Measurements from ENCODE around the gene MCUB.
"Not testable (repeated sequence)": the region's sequence is repeated elsewhere in the genome, so short reads cannot be mapped to it uniquely, and the experiment has no call there.

MCUB gene

GRCh38 chr4:109576462-109576861, 16.4 kb downstream of the MCUB start:
- Histone ChIP-seq H3K36me3 (ENCODE audit: control insufficient read depth, insufficient read depth, low read length) (no peaks in the 10 kb centered on the region), H3K4me3 (ENCODE audit: insufficient read depth, low read depth, low read length) (no peak overlapping the region), H3K27ac (ENCODE audit: insufficient read depth, low read depth, low read length, poor library complexity, severe bottlenecking) (no peak overlapping the region), H3K9me3 (ENCODE audit: control insufficient read depth, low read length) (no peaks in the 10 kb centered on the region), H3K27me3 (ENCODE audit: control insufficient read depth, insufficient read depth, low read length, poor library complexity, severe bottlenecking) (no peaks in the 10 kb centered on the region), H3K4me1 (ENCODE audit: control insufficient read depth, insufficient read depth, low read length) (no peaks in the 10 kb centered on the region)
- 96 to 99% methylated on average over 2 of the region's 2 CpGs for whole genome bisulfite sequencing, 2 experiments

DNA sequence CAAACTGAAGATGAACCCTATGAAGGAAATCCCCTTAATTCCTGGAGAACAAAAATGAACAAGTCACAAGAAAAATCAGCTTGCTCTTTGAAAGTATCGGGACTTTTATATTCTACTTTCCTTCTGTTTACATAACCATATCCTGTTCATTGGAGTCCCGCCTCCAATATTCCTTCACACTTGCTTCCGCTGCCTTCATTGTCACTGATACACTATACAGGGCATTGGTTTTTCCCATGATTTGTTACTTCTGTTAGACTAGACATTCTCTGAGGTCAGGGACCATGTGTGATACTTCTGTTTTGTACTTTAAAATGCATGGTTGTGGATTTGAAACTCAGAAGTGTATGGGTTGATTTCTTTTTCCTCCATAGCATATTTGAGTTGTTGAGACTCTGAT, 18.8 kb downstream of the MCUB start:
- Histone ChIP-seq H3K4me1 (ENCODE audit: control insufficient read depth, insufficient read depth, low read length) (no peaks in the 10 kb centered on the region), H3K36me3 (ENCODE audit: control insufficient read depth, insufficient read depth, low read length) (no peaks in the 10 kb centered on the region), H3K4me3 (ENCODE audit: insufficient read depth, low read depth, low read length) (no peak overlapping the region), H3K27ac (ENCODE audit: insufficient read depth, low read depth, low read length, poor library complexity, severe bottlenecking) (no peak overlapping the region), H3K27me3 (ENCODE audit: control insufficient read depth, insufficient read depth, low read length, poor library complexity, severe bottlenecking) (no peaks in the 10 kb centered on the region), H3K9me3 (ENCODE audit: control insufficient read depth, low read length) (no peaks in the 10 kb centered on the region)
- 92 to 97% methylated on average over 3 of the region's 3 CpGs for WGBS, 2 experiments

DNA sequence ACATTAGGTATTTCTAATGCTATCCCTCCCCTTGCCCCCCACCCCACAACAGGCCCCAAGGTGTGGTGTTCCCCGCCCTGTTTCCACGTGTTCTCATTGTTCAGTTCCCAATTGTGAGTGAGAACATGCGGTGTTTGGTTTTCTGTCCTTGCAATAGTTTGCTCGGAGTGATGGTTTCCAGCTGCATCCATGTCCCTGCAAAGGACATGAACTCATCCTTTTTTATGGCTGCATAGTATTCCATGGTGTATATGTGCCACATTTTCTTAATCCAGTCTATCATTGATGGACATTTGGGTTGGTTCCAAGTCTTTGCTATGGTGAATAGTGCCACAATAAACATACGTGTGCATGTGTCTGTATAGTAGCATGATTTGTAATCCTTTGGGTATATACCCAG, 20.0 kb downstream of the MCUB start:
- H3K27ac ChIP-seq (ENCODE audit: insufficient read depth, low read depth, low read length, poor library complexity, severe bottlenecking); H3K4me1 ChIP-seq (ENCODE audit: control insufficient read depth, insufficient read depth, low read length); H3K4me3 ChIP-seq (ENCODE audit: insufficient read depth, low read depth, low read length); H3K9me3 ChIP-seq (ENCODE audit: control insufficient read depth, low read length); H3K27me3 ChIP-seq (ENCODE audit: control insufficient read depth, insufficient read depth, low read length, poor library complexity, severe bottlenecking); H3K36me3 ChIP-seq (ENCODE audit: control insufficient read depth, insufficient read depth, low read length): not testable (repeated sequence)
- WGBS, 2 experiments: 98% methylated on average over 5 of the region's 5 CpGs

DNA sequence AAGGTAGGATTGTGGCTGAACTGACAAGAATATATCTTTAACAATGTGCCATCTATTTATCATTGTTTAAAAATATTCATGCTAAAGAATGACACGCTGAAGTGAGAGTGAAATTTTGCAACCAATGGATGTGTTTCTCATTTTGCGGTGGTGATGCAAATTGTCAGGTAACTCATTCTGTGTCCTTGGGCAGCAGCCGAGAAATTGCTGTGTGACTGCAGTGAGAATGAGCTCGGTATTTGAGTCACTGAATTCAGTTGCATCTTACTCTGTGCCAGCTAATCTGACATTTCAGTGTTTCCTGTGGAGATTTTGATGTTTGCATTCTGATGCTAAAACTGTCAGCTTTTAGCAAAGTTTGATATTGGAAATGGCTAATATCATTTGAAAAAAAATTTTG, 28.1 kb downstream of the MCUB start:
- WGBS, 2 experiments: 92 to 95% methylated on average over 4 of the region's 4 CpGs
- Histone ChIP-seq H3K9me3 (ENCODE audit: control insufficient read depth, low read length) (no peaks in the 10 kb centered on the region), H3K27ac (ENCODE audit: insufficient read depth, low read depth, low read length, poor library complexity, severe bottlenecking) (no peak overlapping the region)

GRCh38 chr4:109589119-109589518, 29.1 kb downstream of the MCUB start:
- Histone ChIP-seq H3K9me3 (ENCODE audit: control insufficient read depth, low read length) (no peaks in the 10 kb centered on the region), H3K27me3 (ENCODE audit: control insufficient read depth, insufficient read depth, low read length, poor library complexity, severe bottlenecking) (no peaks in the 10 kb centered on the region), H3K4me3 (ENCODE audit: insufficient read depth, low read depth, low read length) (no peak overlapping the region), H3K27ac (ENCODE audit: insufficient read depth, low read depth, low read length, poor library complexity, severe bottlenecking) (no peak overlapping the region), H3K4me1 (ENCODE audit: control insufficient read depth, insufficient read depth, low read length) (no peaks in the 10 kb centered on the region), H3K36me3 (ENCODE audit: control insufficient read depth, insufficient read depth, low read length) (no peaks in the 10 kb centered on the region)
- whole genome bisulfite sequencing, 2 experiments: 97% methylated on average over 2 of the region's 2 CpGs

More for the DNA sequence above, 28.1 kb downstream of the MCUB start:
- no peaks in the 10 kb centered on the region for H3K27me3 ChIP-seq (ENCODE audit: control insufficient read depth, insufficient read depth, low read length, poor library complexity, severe bottlenecking)
- H3K4me3 ChIP-seq (ENCODE audit: insufficient read depth, low read depth, low read length): no peak overlapping the region
- no peaks in the 10 kb centered on the region for H3K36me3 ChIP-seq (ENCODE audit: control insufficient read depth, insufficient read depth, low read length)
- no peaks in the 10 kb centered on the region for H3K4me1 ChIP-seq (ENCODE audit: control insufficient read depth, insufficient read depth, low read length)

GRCh38 chr4:109589605-109590004, 29.6 kb downstream of the MCUB start:
- H3K4me1 ChIP-seq (ENCODE audit: control insufficient read depth, insufficient read depth, low read length): no peaks in the 10 kb centered on the region
- WGBS, 2 experiments: 76 to 84% methylated on average over 2 of the region's 2 CpGs
- H3K27me3 ChIP-seq (ENCODE audit: control insufficient read depth, insufficient read depth, low read length, poor library complexity, severe bottlenecking): no peaks in the 10 kb centered on the region
- no peak overlapping the region for H3K4me3 ChIP-seq (ENCODE audit: insufficient read depth, low read depth, low read length)
- no peaks in the 10 kb centered on the region for H3K9me3 ChIP-seq (ENCODE audit: control insufficient read depth, low read length)
- H3K27ac ChIP-seq (ENCODE audit: insufficient read depth, low read depth, low read length, poor library complexity, severe bottlenecking): no peak overlapping the region
- no peaks in the 10 kb centered on the region for H3K36me3 ChIP-seq (ENCODE audit: control insufficient read depth, insufficient read depth, low read length)

DNA sequence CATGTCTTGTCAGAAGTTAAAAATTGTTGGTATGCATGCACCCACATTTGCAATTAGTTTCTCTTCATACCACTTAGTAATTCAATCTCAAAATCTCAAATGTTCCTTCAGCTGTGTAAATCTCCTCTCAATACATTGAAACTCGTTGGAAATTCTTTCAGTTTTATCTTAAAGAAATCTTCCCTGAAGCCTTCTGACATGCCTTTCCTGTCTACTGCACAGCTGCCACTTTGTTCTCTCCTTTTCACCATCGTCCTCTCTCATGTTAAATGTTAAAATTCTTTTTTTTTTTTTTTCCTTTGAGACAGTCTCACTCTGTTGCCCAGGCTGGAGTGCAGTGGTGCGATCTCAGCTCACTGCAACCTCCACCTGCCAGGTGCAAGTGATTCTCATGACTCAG, 30.9 kb downstream of the MCUB start:
- Histone ChIP-seq H3K4me1 (ENCODE audit: control insufficient read depth, insufficient read depth, low read length) (no peaks in the 10 kb centered on the region), H3K27me3 (ENCODE audit: control insufficient read depth, insufficient read depth, low read length, poor library complexity, severe bottlenecking) (no peaks in the 10 kb centered on the region), H3K36me3 (ENCODE audit: control insufficient read depth, insufficient read depth, low read length) (no peaks in the 10 kb centered on the region), H3K4me3 (ENCODE audit: insufficient read depth, low read depth, low read length) (no peak overlapping the region), H3K27ac (ENCODE audit: insufficient read depth, low read depth, low read length, poor library complexity, severe bottlenecking) (no peak overlapping the region), H3K9me3 (ENCODE audit: control insufficient read depth, low read length) (no peaks in the 10 kb centered on the region)
- 89 to 91% methylated on average over 3 of the region's 3 CpGs for WGBS, 2 experiments

DNA sequence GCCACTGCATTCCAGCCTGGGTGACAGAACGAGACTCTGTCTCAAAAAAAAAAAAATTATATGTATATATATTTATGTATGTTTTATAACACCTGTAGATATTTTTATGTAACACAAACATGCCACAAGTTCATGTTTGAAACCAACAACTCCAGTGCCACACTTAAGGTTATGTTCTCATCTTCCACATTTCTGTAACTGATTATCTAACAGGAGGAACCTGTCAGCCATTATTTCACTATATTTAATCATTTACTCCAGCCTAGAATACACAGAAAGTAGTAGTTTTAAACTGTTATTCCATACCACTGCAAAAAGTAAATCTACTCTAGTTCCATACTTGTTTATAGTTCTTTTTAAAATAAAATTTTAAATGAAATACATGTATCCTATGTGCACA, 32.3 kb downstream of the MCUB start:
- Histone ChIP-seq H3K27me3 (ENCODE audit: control insufficient read depth, insufficient read depth, low read length, poor library complexity, severe bottlenecking) (no peaks in the 10 kb centered on the region), H3K27ac (ENCODE audit: insufficient read depth, low read depth, low read length, poor library complexity, severe bottlenecking) (no peak overlapping the region), H3K4me1 (ENCODE audit: control insufficient read depth, insufficient read depth, low read length) (no peaks in the 10 kb centered on the region), H3K36me3 (ENCODE audit: control insufficient read depth, insufficient read depth, low read length) (no peaks in the 10 kb centered on the region), H3K9me3 (ENCODE audit: control insufficient read depth, low read length) (no peaks in the 10 kb centered on the region), H3K4me3 (ENCODE audit: insufficient read depth, low read depth, low read length) (no peak overlapping the region)
- WGBS, 2 experiments: no CpG with 5 or more reads among the region's 1 CpG

- WGBS, 2 experiments: 94 to 95% methylated on average over 3 of the region's 3 CpGs
- not testable (repeated sequence) for H3K4me3 ChIP-seq (ENCODE audit: insufficient read depth, low read depth, low read length); H3K36me3 ChIP-seq (ENCODE audit: control insufficient read depth, insufficient read depth, low read length); H3K4me1 ChIP-seq (ENCODE audit: control insufficient read depth, insufficient read depth, low read length); H3K27ac ChIP-seq (ENCODE audit: insufficient read depth, low read depth, low read length, poor library complexity, severe bottlenecking); H3K27me3 ChIP-seq (ENCODE audit: control insufficient read depth, insufficient read depth, low read length, poor library complexity, severe bottlenecking); H3K9me3 ChIP-seq (ENCODE audit: control insufficient read depth, low read length)
These were observed 35.1 kb downstream of the MCUB start for GRCh38 chr4:109595123-109595522.

GRCh38 chr4:109596420-109597085, 36.5 kb downstream of the MCUB start:
- not testable (repeated sequence) for H3K9me3 ChIP-seq (ENCODE audit: control insufficient read depth, low read length); H3K4me1 ChIP-seq (ENCODE audit: control insufficient read depth, insufficient read depth, low read length); H3K36me3 ChIP-seq (ENCODE audit: control insufficient read depth, insufficient read depth, low read length); H3K4me3 ChIP-seq (ENCODE audit: insufficient read depth, low read depth, low read length); H3K27me3 ChIP-seq (ENCODE audit: control insufficient read depth, insufficient read depth, low read length, poor library complexity, severe bottlenecking); H3K27ac ChIP-seq (ENCODE audit: insufficient read depth, low read depth, low read length, poor library complexity, severe bottlenecking)
- WGBS, 2 experiments: 83 to 88% methylated on average over 1 to 2 of the region's 7 CpGs
